IMR-90 (cell line): Measurements from ENCODE around the gene COL5A1. TPM values are rescaled to one million over a fixed set of nuclear protein-coding genes. Genes with fewer than 3 reads are reported as not detected.
A peak's percentile ranks its signal among the peaks of the same experiment; 100 is the strongest.

Experiments
- ATAC-seq: fragments of 200-7000 bp; cut with Tn5 transposase; 2 replicates; pipeline ENCODE4 v1.9.1; 2020; ENCODE audit warnings: low read depth, mild to moderate bottlenecking, moderate library complexity
- BruUV-seq: library from RNA; stranded (reverse); fragments of 400-500 nt; replicated peaks from 2 replicates; lab custom pipeline; 2021; lab: Mats Ljungman, UMichigan
- CTCF ChIA-PET: fragments of 300-600 bp; formaldehyde crosslinking; extraction: SDS; loops from one replicate; lab custom pipeline; 2021; ENCODE audit warnings: antibody characterized with exemption; lab: Yijun Ruan, JAX
- POLR2A ChIA-PET: fragments of 300-600 bp; sonication (Branson Sonifier 250); formaldehyde crosslinking; loops from one replicate; lab custom pipeline; 2022; ENCODE audit warnings: antibody characterized with exemption; ENCODE audit not compliant: unreplicated experiment; lab: Charles Lee
- DNase-seq: peaks from one replicate; pipeline ENCODE4 v3.0.0; 2013
- H2AFZ ChIP-seq: replicated peaks from 2 replicates; pipeline ENCODE3; 2013; ENCODE audit warnings: low read length, mild to moderate bottlenecking; ENCODE audit not compliant: poor library complexity
- H2AK5ac ChIP-seq: 2 replicates; pipeline ENCODE4 v1.6.1; 2013; ENCODE audit warnings: low read depth, low read length, inconsistent platforms
- H2AK9ac ChIP-seq: replicated peaks from 2 replicates; pipeline ENCODE3; 2013; ENCODE audit warnings: mild to moderate bottlenecking, low read depth, low read length, moderate library complexity; ENCODE audit not compliant: poor library complexity
- H2BK120ac ChIP-seq: 2 replicates; pipeline ENCODE4 v1.6.1; 2013; ENCODE audit warnings: low read depth, low read length, inconsistent platforms
- H2BK15ac ChIP-seq: 3 replicates; pipeline ENCODE4 v1.6.1; 2013; ENCODE audit warnings: low read depth, low read length, inconsistent platforms
- H2BK20ac ChIP-seq: 2 replicates; pipeline ENCODE4 v1.6.1; 2013; ENCODE audit warnings: low read depth, mild to moderate bottlenecking, inconsistent platforms, low read length, moderate library complexity
- H2BK5ac ChIP-seq: 2 replicates; pipeline ENCODE4 v1.6.1; 2013; ENCODE audit warnings: mild to moderate bottlenecking, low read depth, low read length, inconsistent platforms; ENCODE audit not compliant: poor library complexity, severe bottlenecking
- H3K14ac ChIP-seq: replicated peaks from 2 replicates; pipeline ENCODE4 v1.6.1; 2013; ENCODE audit warnings: low read depth, low read length, inconsistent platforms
- H3K18ac ChIP-seq: 2 replicates; pipeline ENCODE4 v1.6.1; 2013; ENCODE audit warnings: low read depth, low read length, control low read depth
- H3K23ac ChIP-seq: 2 replicates; pipeline ENCODE4 v1.6.1; 2013; ENCODE audit warnings: low read depth, low read length, inconsistent platforms
- H3K27ac ChIP-seq: 2 replicates; pipeline ENCODE4 v1.5.1; 2013; ENCODE audit warnings: mild to moderate bottlenecking, control low read depth, low read length; ENCODE audit not compliant: insufficient read depth
- H3K27me3 ChIP-seq: 2 replicates; pipeline ENCODE4 v1.6.1; 2013; ENCODE audit warnings: low read length; ENCODE audit not compliant: control insufficient read depth, insufficient read depth
- H3K36me3 ChIP-seq: 2 replicates; pipeline ENCODE4 v1.6.1; 2013; ENCODE audit warnings: low read length, mixed read lengths; ENCODE audit not compliant: control insufficient read depth, insufficient read depth
- H3K4ac ChIP-seq: 2 replicates; pipeline ENCODE4 v1.6.1; 2013; ENCODE audit warnings: low read depth, low read length, inconsistent platforms
- H3K4me1 ChIP-seq: 2 replicates; pipeline ENCODE4 v1.6.1; 2013; ENCODE audit warnings: low read length, mixed read lengths; ENCODE audit not compliant: control insufficient read depth, insufficient read depth
- H3K4me2 ChIP-seq: 2 replicates; pipeline ENCODE4 v1.6.1; 2013; ENCODE audit warnings: low read depth, mild to moderate bottlenecking, control low read depth, low read length, moderate library complexity
- H3K4me3 ChIP-seq: 2 replicates; pipeline ENCODE4 v1.5.1; 2013; ENCODE audit warnings: low read depth, mild to moderate bottlenecking, control low read depth, low read length, moderate library complexity; ENCODE audit not compliant: insufficient read depth
- H3K56ac ChIP-seq: 2 replicates; pipeline ENCODE4 v1.6.1; 2013; ENCODE audit warnings: low read length, inconsistent platforms; ENCODE audit not compliant: insufficient read depth; ENCODE audit errors: extremely low read depth
- H3K79me1 ChIP-seq, 2 experiments: 2 replicates each; pipeline ENCODE4 v1.6.1; 2013; ENCODE audit warnings: low read length in 2 of 2, inconsistent platforms in 1 of 2, low read depth in 1 of 2
- H3K9ac ChIP-seq: 2 replicates; pipeline ENCODE4 v1.6.1; 2013; ENCODE audit warnings: low read depth, low read length, control low read depth
- H3K9me1 ChIP-seq: 2 replicates; pipeline ENCODE4 v1.6.1; 2013; ENCODE audit warnings: low read length, inconsistent platforms; ENCODE audit not compliant: insufficient read depth
- H3K9me3 ChIP-seq: 2 replicates; pipeline ENCODE4 v1.6.1; 2013; ENCODE audit warnings: low read length; ENCODE audit not compliant: control insufficient read depth, insufficient read depth
- H4K20me1 ChIP-seq: 2 replicates; pipeline ENCODE4 v1.6.1; 2013; ENCODE audit warnings: low read length, inconsistent platforms; ENCODE audit not compliant: insufficient read depth
- H4K5ac ChIP-seq: 2 replicates; pipeline ENCODE4 v1.6.1; 2013; ENCODE audit warnings: mild to moderate bottlenecking, low read depth, low read length, control low read depth
- H4K8ac ChIP-seq, 2 experiments: 2 replicates each; pipeline ENCODE4 v1.6.1; 2013; ENCODE audit warnings: low read depth in 2 of 2, low read length in 2 of 2, control low read depth in 1 of 2, inconsistent platforms in 1 of 2
- H4K91ac ChIP-seq: 2 replicates; pipeline ENCODE4 v1.6.1; 2013; ENCODE audit warnings: low read depth, low read length, inconsistent platforms; ENCODE audit not compliant: insufficient read depth
- BHLHE40 ChIP-seq: fragments of 150-350 bp; IDR thresholded peaks from 2 replicates; pipeline ENCODE4 v1.6.1; 2016; ENCODE audit warnings: mild to moderate bottlenecking, low read depth, low read length
- CEBPB ChIP-seq: IDR thresholded peaks from 2 replicates; pipeline ENCODE4 v1.6.1; 2012; ENCODE audit warnings: low read depth, low read length, improper control_type of control experiment
- CHD1 ChIP-seq: IDR thresholded peaks from 2 replicates; pipeline ENCODE4 v1.6.1; 2012; ENCODE audit warnings: low read depth, low read length, improper control_type of control experiment
- FOS ChIP-seq: fragments of 150-350 bp; IDR thresholded peaks from 2 replicates; pipeline ENCODE4 v1.6.1; 2016; ENCODE audit warnings: low read depth, low read length
- MXI1 ChIP-seq: IDR thresholded peaks from 2 replicates; pipeline ENCODE4 v1.6.1; 2012; ENCODE audit warnings: low read depth, mild to moderate bottlenecking, low read length, moderate library complexity, borderline replicate concordance
- NFE2L2 ChIP-seq: fragments of 150-350 bp; IDR thresholded peaks from 2 replicates; pipeline ENCODE4 v1.6.1; 2016; ENCODE audit warnings: low read depth, mild to moderate bottlenecking, low read length
- POLR2A ChIP-seq: IDR thresholded peaks from 2 replicates; pipeline ENCODE4 v1.6.1; 2012; ENCODE audit warnings: mild to moderate bottlenecking, low read depth, low read length
- RAD21 ChIP-seq: IDR thresholded peaks from 2 replicates; pipeline ENCODE4 v1.6.1; 2012; ENCODE audit warnings: low read length, improper control_type of control experiment
- SMC3 ChIP-seq: fragments of 150-350 bp; IDR thresholded peaks from 2 replicates; pipeline ENCODE4 v1.6.1; 2016; ENCODE audit warnings: low read depth, mild to moderate bottlenecking, antibody characterized with exemption, low read length, moderate library complexity
- WGBS, 2 experiments: methylation state at CpG; one replicate each; pipeline versions ENCODE4 v1.1.5 to v1.1.7; 2013; ENCODE audit warnings: missing lambda C conversion rate in 2 of 2; ENCODE audit not compliant: insufficient read length in 1 of 2; ENCODE audit errors: extremely low coverage in 2 of 2; 5-methylcytosine and 5-hydroxymethylcytosine counted together
- dilution Hi-C: fragments of 300-500 bp; cut with HindIII; formaldehyde crosslinking; loops from one replicate; pipeline ENCODE4 v1.14.3; 2018; ENCODE audit warnings: low sequenced_read_pairs; ENCODE audit not compliant: unreplicated experiment
- in situ Hi-C: fragments of 300-500 bp; cut with MboI; formaldehyde crosslinking; loops from 3 replicates; pipeline ENCODE4 v1.14.3; 2019; ENCODE audit warnings: low sequenced_read_pairs, inconsistent platforms, mixed read lengths
- intact Hi-C: fragments of 100-400 bp; cut with micrococcal nuclease; formaldehyde crosslinking; loops from 2 replicates; pipeline ENCODE4 v1.10.0; 2022
- polyA plus RNA-seq, 3 experiments: library from polyadenylated mRNA; depleted of rRNA; stranded (reverse); fragments of >200 nt; gene quantifications; 2 replicates each; pipeline ENCODE4 v1.2.3, GENCODE V29; 2012; ENCODE audit warnings: low replicate concordance in 1 of 3
- total RNA-seq: library from RNA; depleted of rRNA; stranded (reverse); fragments of >200 nt; gene quantifications from 2 replicates; pipeline ENCODE4 v1.2.3, GENCODE V29; 2012
- TF ChIP-seq, protein P1 (sequence below): fragments of 150-350 bp; IDR thresholded peaks from 2 replicates; pipeline ENCODE4 v1.6.1; 2017; ENCODE audit warnings: mild to moderate bottlenecking, antibody characterized with exemption, low read length, low read depth
- TF ChIP-seq, protein P2 (sequence below): fragments of 150-350 bp; IDR thresholded peaks from 2 replicates; pipeline ENCODE4 v1.6.1; 2016; ENCODE audit warnings: low read depth, mild to moderate bottlenecking, low read length, moderate library complexity, borderline replicate concordance
- TF ChIP-seq, protein P3 (sequence below): conservative IDR thresholded peaks from 2 replicates; pipeline ENCODE4 v1.5.1; 2012; ENCODE audit warnings: mild to moderate bottlenecking, low read depth, low read length, improper control_type of control experiment

COL5A1 gene
- total and polyA plus RNA-seq, 2 of the 4 experiments (the other 2 are of a cell fraction), result 19.2 to 173 TPM

DNA sequence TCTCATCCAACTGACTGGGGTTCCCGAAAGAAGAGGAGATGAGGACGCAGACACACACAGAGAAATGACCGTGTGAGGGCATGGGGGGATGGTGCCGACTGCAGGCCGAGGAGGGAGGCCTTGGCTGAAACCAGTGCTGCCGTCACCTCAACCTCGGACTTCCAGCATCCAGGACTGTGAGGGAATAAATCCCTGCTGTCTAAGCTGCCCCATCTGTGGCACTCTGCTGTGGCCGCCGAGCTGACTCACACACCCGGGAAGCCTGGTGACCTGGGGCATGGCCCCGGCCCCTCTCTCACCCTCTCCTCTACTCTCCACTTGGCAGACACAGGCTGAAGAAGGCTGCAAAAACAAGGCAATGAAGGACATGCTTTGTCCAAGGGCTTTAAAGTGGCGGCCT, 4.4 kb upstream of the COL5A1 start:
- BruUV-seq, result no TSS peak
- dilution Hi-C loops, result no loop called here
- H2AK5ac ChIP-seq, result no peak overlapping the region

More for the DNA sequence above, 4.4 kb upstream of the COL5A1 start:
- no peaks in the 10 kb centered on the region for H3K9me3 ChIP-seq
- H4K20me1 ChIP-seq, result no peaks in the 10 kb centered on the region
- H3K27ac ChIP-seq, result no peak overlapping the region
- H3K4me3 ChIP-seq, result no peak overlapping the region
- no peaks in the 10 kb centered on the region for H3K27me3 ChIP-seq
- ChIA-PET POLR2A (interaction anchor here (0.6 kb wide), 1 partner anchor 34 kb away, joined by 13 read pairs; no protein-coding TSS in a partner anchor), CTCF (no interaction called here)
- peaks cover 0 to 7% of the 10 kb centered on the region in 2 experiments; a peak in 1 of 4 replicates for H3K79me1 ChIP-seq
- H3K18ac ChIP-seq, result no peak overlapping the region
- H3K56ac ChIP-seq, result no peak overlapping the region
- H4K91ac ChIP-seq, result no peak overlapping the region
- H3K4me2 ChIP-seq, result no peak overlapping the region
- H3K4me1 ChIP-seq, result peaks cover 10% of the 10 kb centered on the region
- H2AK9ac ChIP-seq, result peak overlapping the region; percentile 25
- H2BK20ac ChIP-seq, result peak overlapping the region; percentile 44; the same call in 1 of the 2 replicates
- H3K14ac ChIP-seq, result peak overlapping the region; percentile 27; the same call in 1 of the 2 replicates
- H2BK15ac ChIP-seq, result no peak overlapping the region
- H4K8ac ChIP-seq, result peak overlapping the region in 1 of 2 experiments; percentile 38; a peak in 1 of 4 replicates
- no peak overlapping the region for H3K23ac ChIP-seq
- 17% methylated on average over 8 of the region's 12 CpGs; no CpG with 5 or more reads in 1 of the 2 experiments for WGBS, 2 experiments
- intact Hi-C loops, result no loop called here
- H3K9ac ChIP-seq, result no peak overlapping the region
- H4K5ac ChIP-seq, result no peak overlapping the region
- TF ChIP-seq FOS (no peak), CHD1 (no peak), RAD21 (peak; percentile 34), POLR2A (no peak), CEBPB (no peak), SMC3 (no peak), MXI1 (no peak), NFE2L2 (no peak), BHLHE40 (no peak)
- TF ChIP-seq, protein P1, sequence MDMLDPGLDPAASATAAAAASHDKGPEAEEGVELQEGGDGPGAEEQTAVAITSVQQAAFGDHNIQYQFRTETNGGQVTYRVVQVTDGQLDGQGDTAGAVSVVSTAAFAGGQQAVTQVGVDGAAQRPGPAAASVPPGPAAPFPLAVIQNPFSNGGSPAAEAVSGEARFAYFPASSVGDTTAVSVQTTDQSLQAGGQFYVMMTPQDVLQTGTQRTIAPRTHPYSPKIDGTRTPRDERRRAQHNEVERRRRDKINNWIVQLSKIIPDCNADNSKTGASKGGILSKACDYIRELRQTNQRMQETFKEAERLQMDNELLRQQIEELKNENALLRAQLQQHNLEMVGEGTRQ, result no peak
- TF ChIP-seq, protein P2, sequence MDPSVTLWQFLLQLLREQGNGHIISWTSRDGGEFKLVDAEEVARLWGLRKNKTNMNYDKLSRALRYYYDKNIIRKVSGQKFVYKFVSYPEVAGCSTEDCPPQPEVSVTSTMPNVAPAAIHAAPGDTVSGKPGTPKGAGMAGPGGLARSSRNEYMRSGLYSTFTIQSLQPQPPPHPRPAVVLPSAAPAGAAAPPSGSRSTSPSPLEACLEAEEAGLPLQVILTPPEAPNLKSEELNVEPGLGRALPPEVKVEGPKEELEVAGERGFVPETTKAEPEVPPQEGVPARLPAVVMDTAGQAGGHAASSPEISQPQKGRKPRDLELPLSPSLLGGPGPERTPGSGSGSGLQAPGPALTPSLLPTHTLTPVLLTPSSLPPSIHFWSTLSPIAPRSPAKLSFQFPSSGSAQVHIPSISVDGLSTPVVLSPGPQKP, result no peak
- TF ChIP-seq, protein P3, sequence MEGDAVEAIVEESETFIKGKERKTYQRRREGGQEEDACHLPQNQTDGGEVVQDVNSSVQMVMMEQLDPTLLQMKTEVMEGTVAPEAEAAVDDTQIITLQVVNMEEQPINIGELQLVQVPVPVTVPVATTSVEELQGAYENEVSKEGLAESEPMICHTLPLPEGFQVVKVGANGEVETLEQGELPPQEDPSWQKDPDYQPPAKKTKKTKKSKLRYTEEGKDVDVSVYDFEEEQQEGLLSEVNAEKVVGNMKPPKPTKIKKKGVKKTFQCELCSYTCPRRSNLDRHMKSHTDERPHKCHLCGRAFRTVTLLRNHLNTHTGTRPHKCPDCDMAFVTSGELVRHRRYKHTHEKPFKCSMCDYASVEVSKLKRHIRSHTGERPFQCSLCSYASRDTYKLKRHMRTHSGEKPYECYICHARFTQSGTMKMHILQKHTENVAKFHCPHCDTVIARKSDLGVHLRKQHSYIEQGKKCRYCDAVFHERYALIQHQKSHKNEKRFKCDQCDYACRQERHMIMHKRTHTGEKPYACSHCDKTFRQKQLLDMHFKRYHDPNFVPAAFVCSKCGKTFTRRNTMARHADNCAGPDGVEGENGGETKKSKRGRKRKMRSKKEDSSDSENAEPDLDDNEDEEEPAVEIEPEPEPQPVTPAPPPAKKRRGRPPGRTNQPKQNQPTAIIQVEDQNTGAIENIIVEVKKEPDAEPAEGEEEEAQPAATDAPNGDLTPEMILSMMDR, result peak; percentile 32
- H3K9me1 ChIP-seq, result peaks cover 5% of the 10 kb centered on the region; the same call in 1 of the 2 replicates
- ATAC-seq (no peak), DNase-seq (no peak)
- no peak overlapping the region for H2BK5ac ChIP-seq
- peak overlapping the region; percentile 48 for H2AFZ ChIP-seq
- no peaks in the 10 kb centered on the region for H3K36me3 ChIP-seq
- in situ Hi-C loops, result no loop called here
- H3K4ac ChIP-seq, result peak overlapping the region; percentile 41
- H2BK120ac ChIP-seq, result peak overlapping the region; percentile 13
